PC-3 (cell line): ENCODE measurements around the gene ACOX1. TPM values are rescaled to one million over a fixed set of nuclear protein-coding genes. Genes with fewer than 3 reads are reported as not detected.

Source experiments
- ATAC-seq: fragments of 200-7000 bp; cut with Tn5 transposase; 2 replicates; pipeline ENCODE4 v1.9.1; 2020; ENCODE audit warnings: mild to moderate bottlenecking, moderate library complexity
- BruUV-seq: library from RNA; stranded (reverse); fragments of 400-500 nt; replicated peaks from 2 replicates; lab custom pipeline; 2021; lab: Mats Ljungman, UMichigan
- CTCF ChIA-PET: fragments of 300-600 bp; sonication (Branson Sonifier 250); formaldehyde crosslinking; loops from one replicate; lab custom pipeline; 2022; ENCODE audit warnings: antibody characterized with exemption; lab: Charles Lee
- POLR2A ChIA-PET: fragments of 300-600 bp; sonication (Branson Sonifier 250); formaldehyde crosslinking; loops from one replicate; lab custom pipeline; 2022; ENCODE audit warnings: antibody characterized with exemption; ENCODE audit not compliant: unreplicated experiment; lab: Charles Lee
- DNase-seq: peaks from one replicate; pipeline ENCODE4 v3.0.0-alpha.2; 2015
- H2AFZ ChIP-seq: fragments of 300-600 bp; sonication (generic); 2 replicates; pipeline ENCODE4 v1.6.0; 2016; ENCODE audit warnings: antibody characterized with exemption, low read length
- H3F3A ChIP-seq: fragments of 300-600 bp; sonication (generic); one replicate; pipeline ENCODE4 v1.6.0; 2017; ENCODE audit warnings: antibody characterized with exemption, low read length, control low read depth, mild to moderate bottlenecking; ENCODE audit not compliant: unreplicated experiment
- H3K27ac ChIP-seq: fragments of 300-600 bp; sonication (generic); 2 replicates; pipeline ENCODE4 v1.5.1; 2016; ENCODE audit warnings: mild to moderate bottlenecking, low read length
- H3K27me3 ChIP-seq: fragments of 300-600 bp; sonication (generic); 2 replicates; pipeline ENCODE4 v1.6.1; 2016; ENCODE audit warnings: low read length, mixed read lengths
- H3K36me3 ChIP-seq: fragments of 300-600 bp; sonication (generic); 2 replicates; pipeline ENCODE4 v1.6.1; 2016; ENCODE audit warnings: low read depth, mixed run types, low read length, mixed read lengths
- H3K4me1 ChIP-seq: fragments of 300-600 bp; sonication (generic); 2 replicates; pipeline ENCODE4 v1.5.1; 2016; ENCODE audit warnings: low read length; ENCODE audit not compliant: insufficient read depth
- H3K4me2 ChIP-seq: fragments of 300-600 bp; sonication (generic); 2 replicates; pipeline ENCODE4 v1.6.0; 2016; ENCODE audit warnings: low read length
- H3K4me3 ChIP-seq: fragments of 300-600 bp; sonication (generic); 2 replicates; pipeline ENCODE4 v1.5.1; 2016; ENCODE audit warnings: mild to moderate bottlenecking, low read length, mixed read lengths
- H3K79me2 ChIP-seq: fragments of 300-600 bp; sonication (generic); 2 replicates; pipeline ENCODE4 v1.6.1; 2017; ENCODE audit warnings: low read length, mixed read lengths
- H3K9ac ChIP-seq: fragments of 300-600 bp; sonication (generic); 2 replicates; pipeline ENCODE4 v1.6.0; 2016; ENCODE audit warnings: mild to moderate bottlenecking, low read length
- H3K9me2 ChIP-seq: fragments of 300-600 bp; sonication (generic); replicated peaks from 2 replicates; pipeline ENCODE4 v1.6.1; 2016; ENCODE audit warnings: mixed run types, low read length, mixed read lengths
- H3K9me3 ChIP-seq: fragments of 300-600 bp; sonication (generic); 2 replicates; pipeline ENCODE4 v1.6.1; 2016; ENCODE audit warnings: low read length, mixed read lengths
- H4K20me1 ChIP-seq: fragments of 300-600 bp; sonication (generic); 2 replicates; pipeline ENCODE4 v1.6.1; 2016; ENCODE audit warnings: low read length, mixed read lengths
- EZH2 ChIP-seq: fragments of 300-600 bp; sonication (generic); IDR thresholded peaks from one replicate; pipeline ENCODE4 v1.6.1; 2017; ENCODE audit warnings: antibody characterized with exemption, mild to moderate bottlenecking, low read length; ENCODE audit not compliant: unreplicated experiment
- EZH2phosphoT487 ChIP-seq: fragments of 300-600 bp; sonication (generic); IDR thresholded peaks from 2 replicates; pipeline ENCODE4 v1.6.1; 2018; ENCODE audit warnings: mild to moderate bottlenecking, antibody characterized with exemption, low read length, borderline replicate concordance
- intact Hi-C: fragments of 100-400 bp; cut with micrococcal nuclease; formaldehyde crosslinking; loops from 2 replicates; pipeline ENCODE4 v1.9.0; 2023
- total RNA-seq: library from RNA; depleted of rRNA; stranded (reverse); fragments of >200 nt; gene quantifications from 2 replicates; pipeline ENCODE4 v1.2.3, GENCODE V29; 2014
- TF ChIP-seq, protein P1 (sequence below): fragments of 300-600 bp; sonication (generic); conservative IDR thresholded peaks from 2 replicates; pipeline ENCODE4 v1.5.1; 2017; ENCODE audit warnings: antibody characterized with exemption, low read depth, mild to moderate bottlenecking, low read length

ACOX1 gene
- total RNA-seq, 1 experiment from 2014 or later: 63.2 TPM

DNA sequence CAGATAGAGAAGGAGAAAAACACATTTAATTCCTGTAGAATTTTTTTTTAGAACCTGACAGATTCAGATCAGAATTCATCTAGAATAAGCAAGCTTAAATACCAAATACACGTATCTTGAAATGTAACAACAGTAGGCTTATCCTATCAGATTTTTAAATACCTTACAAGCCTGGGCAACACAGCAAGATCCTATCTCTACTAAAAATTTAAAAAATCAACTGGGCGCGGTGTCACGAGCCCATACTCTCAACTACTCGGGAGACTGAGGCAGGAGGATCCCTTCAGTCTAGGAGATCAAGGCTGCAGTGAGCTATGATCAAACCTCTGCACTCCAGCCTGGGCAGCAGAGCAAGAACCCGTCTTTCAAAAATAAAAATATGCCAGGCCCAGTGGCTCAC is 13.5 kb downstream of the ACOX1 start:
- CTCF ChIA-PET: interaction anchor here (0.6 kb wide), 1 partner anchor 35 kb away, joined by 6 read pairs; the partner anchor contains the start of gene CDK3
- Histone ChIP-seq H3K9me2 (no peaks in the 10 kb centered on the region), H3K79me2 (peaks cover 56% of the 10 kb centered on the region), H2AFZ (no peak overlapping the region), H3K27ac (no peak overlapping the region), H3K4me2 (no peak overlapping the region), H3K4me1 (peaks cover 7% of the 10 kb centered on the region), H3K36me3 (peaks cover 7% of the 10 kb centered on the region; the same call in 1 of the 2 replicates), H3K4me3 (no peak overlapping the region), H3K9ac (no peak overlapping the region), H3K9me3 (no peaks in the 10 kb centered on the region), H3K27me3 (no peaks in the 10 kb centered on the region), H3F3A (peaks cover 2% of the 10 kb centered on the region), H4K20me1 (0 out of 2 replicates have a peak, but pooled peaks cover 2% of the 10 kb centered on the region)
- intact Hi-C loops: no loop called here
- POLR2A ChIA-PET: interaction anchor here (0.9 kb wide), 1 partner anchor 24 kb away, joined by 11 read pairs; no protein-coding TSS in a partner anchor
- DNase-seq (no peak), ATAC-seq (no peak)
- BruUV-seq: no TSS peak
- TF ChIP-seq EZH2 (no peak), EZH2phosphoT487 (no peak)
- TF ChIP-seq, protein P1, sequence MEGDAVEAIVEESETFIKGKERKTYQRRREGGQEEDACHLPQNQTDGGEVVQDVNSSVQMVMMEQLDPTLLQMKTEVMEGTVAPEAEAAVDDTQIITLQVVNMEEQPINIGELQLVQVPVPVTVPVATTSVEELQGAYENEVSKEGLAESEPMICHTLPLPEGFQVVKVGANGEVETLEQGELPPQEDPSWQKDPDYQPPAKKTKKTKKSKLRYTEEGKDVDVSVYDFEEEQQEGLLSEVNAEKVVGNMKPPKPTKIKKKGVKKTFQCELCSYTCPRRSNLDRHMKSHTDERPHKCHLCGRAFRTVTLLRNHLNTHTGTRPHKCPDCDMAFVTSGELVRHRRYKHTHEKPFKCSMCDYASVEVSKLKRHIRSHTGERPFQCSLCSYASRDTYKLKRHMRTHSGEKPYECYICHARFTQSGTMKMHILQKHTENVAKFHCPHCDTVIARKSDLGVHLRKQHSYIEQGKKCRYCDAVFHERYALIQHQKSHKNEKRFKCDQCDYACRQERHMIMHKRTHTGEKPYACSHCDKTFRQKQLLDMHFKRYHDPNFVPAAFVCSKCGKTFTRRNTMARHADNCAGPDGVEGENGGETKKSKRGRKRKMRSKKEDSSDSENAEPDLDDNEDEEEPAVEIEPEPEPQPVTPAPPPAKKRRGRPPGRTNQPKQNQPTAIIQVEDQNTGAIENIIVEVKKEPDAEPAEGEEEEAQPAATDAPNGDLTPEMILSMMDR: no peak

DNA sequence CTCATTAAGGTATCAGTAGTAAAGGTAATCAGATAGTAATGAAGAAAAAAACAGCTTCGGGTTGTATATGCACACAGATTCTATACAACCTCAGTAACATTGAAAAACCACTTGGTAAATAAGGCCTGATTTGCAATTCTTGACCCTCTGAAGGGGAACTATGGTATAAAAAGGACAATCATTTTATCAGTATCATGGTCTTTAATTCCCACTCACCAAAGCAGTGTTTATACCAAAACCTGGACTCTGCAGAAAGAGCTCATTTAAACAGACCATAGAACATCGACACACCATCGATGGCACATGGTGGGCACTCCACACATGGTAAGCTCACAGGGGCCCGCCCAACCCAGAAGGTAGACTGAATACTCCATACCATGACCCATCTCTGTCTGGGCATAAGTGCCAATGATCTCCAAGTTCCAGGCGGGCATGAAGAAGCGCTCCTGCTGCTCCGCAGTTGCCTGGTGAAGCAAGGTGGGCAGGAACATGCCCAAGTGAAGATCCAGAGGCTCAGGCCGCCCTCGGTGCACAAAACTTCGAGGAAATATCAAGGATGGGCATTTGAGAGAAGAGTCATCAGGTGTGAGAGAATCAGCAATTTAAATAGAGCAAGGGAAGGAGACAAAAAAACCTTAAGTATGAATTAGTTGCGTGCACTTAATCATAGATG is 19.0 kb downstream of the ACOX1 start:
- Histone ChIP-seq H3K9me2 (no peaks in the 10 kb centered on the region), H2AFZ (no peak overlapping the region), H3F3A (peaks cover 7% of the 10 kb centered on the region), H4K20me1 (no peaks in the 10 kb centered on the region), H3K9me3 (no peaks in the 10 kb centered on the region), H3K36me3 (peaks cover 22% of the 10 kb centered on the region), H3K27ac (peak overlapping the region; percentile 78), H3K9ac (peak overlapping the region; percentile 24; the same call in 1 of the 2 replicates), H3K4me3 (no peak overlapping the region), H3K79me2 (peaks cover 46% of the 10 kb centered on the region), H3K27me3 (no peaks in the 10 kb centered on the region), H3K4me2 (peak overlapping the region; percentile 75), H3K4me1 (peaks cover 21% of the 10 kb centered on the region)
- no peak for TF ChIP-seq EZH2phosphoT487
- TF ChIP-seq EZH2: no peak
- TF ChIP-seq, protein P1: no peak
- ChIA-PET POLR2A (interaction anchor here (0.7 kb wide), 1 partner anchor 10 kb away, joined by 3 read pairs; no protein-coding TSS in a partner anchor), CTCF (interaction anchor here (0.9 kb wide), 2 partner anchors 19 to 82 kb away, joined by 4 read pairs; partner anchors contain the start of gene FBF1)
- DNase-seq (no peak), ATAC-seq (peak; percentile 59)
- intact Hi-C loops: loop anchor here (2.0 kb wide), 2 partner anchors 19 kb away; partner anchors contain the start of genes ACOX1, FBF1 and TEN1
- BruUV-seq: no TSS peak
